Calu3 (cell line): ENCODE data around the gene LLGL2. TPM values are rescaled to one million over a fixed set of nuclear protein-coding genes. Genes with fewer than 3 reads are reported as not detected.

Experiments used
- BruUV-seq: library from RNA; stranded (reverse); fragments of 400-500 nt; replicated peaks from 2 replicates; lab custom pipeline; 2021; lab: Mats Ljungman, UMichigan
- CTCF ChIA-PET: fragments of 300-600 bp; sonication (Branson Sonifier 250); formaldehyde crosslinking; loops from one replicate; lab custom pipeline; 2022; ENCODE audit warnings: antibody characterized with exemption; lab: Charles Lee
- DNase-seq: peaks from one replicate; pipeline ENCODE4 v3.0.0; 2022
- H3K27ac Mint-ChIP-seq: one replicate; pipeline ENCODE4 v1.8.0; 2022; ENCODE audit warnings: mixed read lengths; ENCODE audit not compliant: unreplicated experiment
- H3K27me3 Mint-ChIP-seq: one replicate; pipeline ENCODE4 v1.8.0; 2022; ENCODE audit warnings: mixed read lengths; ENCODE audit not compliant: unreplicated experiment
- H3K36me3 Mint-ChIP-seq: one replicate; pipeline ENCODE4 v1.8.0; 2022; ENCODE audit warnings: mild to moderate bottlenecking, moderate library complexity, mixed read lengths; ENCODE audit not compliant: insufficient read depth, unreplicated experiment
- H3K4me1 Mint-ChIP-seq: one replicate; pipeline ENCODE4 v1.8.0; 2022; ENCODE audit warnings: mild to moderate bottlenecking, low read depth, mixed read lengths; ENCODE audit not compliant: unreplicated experiment
- H3K4me3 Mint-ChIP-seq: one replicate; pipeline ENCODE4 v1.8.0; 2022; ENCODE audit warnings: mild to moderate bottlenecking, low read depth, moderate library complexity, mixed read lengths; ENCODE audit not compliant: unreplicated experiment
- H3K9me3 Mint-ChIP-seq: one replicate; pipeline ENCODE4 v1.8.0; 2022; ENCODE audit warnings: low read depth, mixed read lengths; ENCODE audit not compliant: unreplicated experiment
- intact Hi-C: fragments of 100-400 bp; cut with micrococcal nuclease; formaldehyde crosslinking; loops from one replicate; pipeline ENCODE4 v1.10.0; 2022; ENCODE audit not compliant: unreplicated experiment
- total RNA-seq: library from RNA; stranded (reverse); gene quantifications from 2 replicates; pipeline ENCODE4 v1.2.3, GENCODE V29; 2022
- TF ChIP-seq, protein P1 (sequence below): fragments of 200-600 bp; IDR thresholded peaks from one replicate; pipeline ENCODE4 v1.8.0; 2022; ENCODE audit warnings: antibody characterized with exemption; ENCODE audit not compliant: unreplicated experiment

The LLGL2 gene
- total RNA-seq, 1 experiment from 2014 or later = 208 TPM

- DNase-seq = no peak
- H3K36me3 Mint-ChIP-seq = peaks cover 63% of the 10 kb centered on the region
- no TSS peak for BruUV-seq
- H3K9me3 Mint-ChIP-seq = no peaks in the 10 kb centered on the region
- H3K4me1 Mint-ChIP-seq = peaks cover 46% of the 10 kb centered on the region
- intact Hi-C loops = no loop called here
- CTCF ChIA-PET = no interaction called here
- no peak overlapping the region for H3K27ac Mint-ChIP-seq
- H3K4me3 Mint-ChIP-seq = no peak overlapping the region
- TF ChIP-seq, protein P1, sequence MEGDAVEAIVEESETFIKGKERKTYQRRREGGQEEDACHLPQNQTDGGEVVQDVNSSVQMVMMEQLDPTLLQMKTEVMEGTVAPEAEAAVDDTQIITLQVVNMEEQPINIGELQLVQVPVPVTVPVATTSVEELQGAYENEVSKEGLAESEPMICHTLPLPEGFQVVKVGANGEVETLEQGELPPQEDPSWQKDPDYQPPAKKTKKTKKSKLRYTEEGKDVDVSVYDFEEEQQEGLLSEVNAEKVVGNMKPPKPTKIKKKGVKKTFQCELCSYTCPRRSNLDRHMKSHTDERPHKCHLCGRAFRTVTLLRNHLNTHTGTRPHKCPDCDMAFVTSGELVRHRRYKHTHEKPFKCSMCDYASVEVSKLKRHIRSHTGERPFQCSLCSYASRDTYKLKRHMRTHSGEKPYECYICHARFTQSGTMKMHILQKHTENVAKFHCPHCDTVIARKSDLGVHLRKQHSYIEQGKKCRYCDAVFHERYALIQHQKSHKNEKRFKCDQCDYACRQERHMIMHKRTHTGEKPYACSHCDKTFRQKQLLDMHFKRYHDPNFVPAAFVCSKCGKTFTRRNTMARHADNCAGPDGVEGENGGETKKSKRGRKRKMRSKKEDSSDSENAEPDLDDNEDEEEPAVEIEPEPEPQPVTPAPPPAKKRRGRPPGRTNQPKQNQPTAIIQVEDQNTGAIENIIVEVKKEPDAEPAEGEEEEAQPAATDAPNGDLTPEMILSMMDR = no peak
- no peaks in the 10 kb centered on the region for H3K27me3 Mint-ChIP-seq
Observed at GRCh38 chr17:75540923-75541503, 15.5 kb downstream of the LLGL2 start.

GRCh38 chr17:75542229-75542628 lies 16.7 kb downstream of the LLGL2 start:
- Mint-ChIP-seq H3K27me3 (no peaks in the 10 kb centered on the region), H3K4me1 (peaks cover 52% of the 10 kb centered on the region), H3K36me3 (peaks cover 65% of the 10 kb centered on the region), H3K9me3 (no peaks in the 10 kb centered on the region), H3K4me3 (peak overlapping the region; percentile 35), H3K27ac (peak overlapping the region; percentile 45)
- TF ChIP-seq, protein P1 = no peak
- intact Hi-C loops = no loop called here
- CTCF ChIA-PET = interaction anchor here (0.8 to 1.4 kb wide), 3 partner anchors 16 to 59 kb away, joined by 3 to 8 read pairs (median 4); no protein-coding TSS in a partner anchor
- BruUV-seq = no TSS peak
- no peak for DNase-seq

DNA sequence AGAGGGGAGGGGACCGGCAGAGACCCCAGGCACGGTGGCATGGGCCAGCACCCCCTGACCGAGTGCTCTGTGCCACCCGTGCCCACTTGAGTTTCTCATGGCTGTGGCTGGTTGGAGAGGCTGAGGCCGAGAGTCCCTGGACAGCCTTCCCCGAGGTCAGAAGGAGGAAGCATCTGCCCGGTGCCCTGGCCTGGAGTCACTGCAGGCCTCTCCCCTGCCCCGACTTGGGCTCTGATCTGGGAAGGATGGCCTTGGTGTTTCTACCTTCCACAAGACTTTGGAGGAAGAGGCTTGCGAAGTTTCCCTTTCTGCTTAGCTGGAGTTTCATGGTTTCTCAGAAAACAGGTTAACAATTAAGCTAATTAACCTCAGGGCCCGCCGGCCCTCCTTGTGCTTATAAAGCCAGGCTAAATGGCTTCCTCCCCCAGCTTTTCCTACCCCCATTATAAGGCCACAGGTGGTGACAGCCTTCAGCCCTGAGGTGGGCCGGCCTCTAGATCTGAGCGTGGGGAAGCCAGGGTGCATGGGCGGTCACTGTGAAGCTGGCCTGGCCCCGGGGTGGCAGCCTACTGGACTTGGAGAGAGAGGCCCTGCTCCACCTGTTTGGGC lies 17.3 kb downstream of the LLGL2 start:
- Mint-ChIP-seq H3K27ac (peak overlapping the region; percentile 45), H3K27me3 (no peaks in the 10 kb centered on the region), H3K4me3 (peak overlapping the region; percentile 35), H3K4me1 (peaks cover 58% of the 10 kb centered on the region), H3K9me3 (no peaks in the 10 kb centered on the region), H3K36me3 (peaks cover 71% of the 10 kb centered on the region)
- no peak for DNase-seq
- TF ChIP-seq, protein P1 = no peak
- intact Hi-C loops = no loop called here
- CTCF ChIA-PET = interaction anchor here (0.8 to 1.4 kb wide), 3 partner anchors 16 to 59 kb away, joined by 3 to 8 read pairs (median 4); no protein-coding TSS in a partner anchor
- BruUV-seq = no TSS peak

DNA sequence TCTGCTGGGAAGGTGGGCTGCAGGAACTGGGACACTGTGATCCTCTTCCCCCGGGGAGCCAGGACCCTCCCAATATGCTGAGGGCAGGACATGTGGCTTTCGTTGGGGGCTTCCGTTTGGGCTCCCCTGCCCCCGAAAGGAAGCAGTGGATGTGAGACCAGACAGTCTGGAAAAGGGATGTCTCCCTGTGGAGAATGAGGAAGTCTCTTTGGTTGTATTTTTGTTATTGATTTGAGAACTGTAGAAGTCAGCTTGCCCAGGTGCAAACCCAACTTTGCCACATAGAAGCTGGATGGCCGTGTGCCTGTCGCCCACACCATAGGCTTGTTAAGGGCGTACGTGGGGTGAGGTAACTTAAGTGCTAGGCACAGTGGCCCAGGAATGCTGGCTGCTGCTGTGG lies 18.8 kb downstream of the LLGL2 start:
- no TSS peak for BruUV-seq
- intact Hi-C loops = no loop called here
- H3K36me3 Mint-ChIP-seq = peaks cover 71% of the 10 kb centered on the region
- H3K27me3 Mint-ChIP-seq = no peaks in the 10 kb centered on the region
- H3K27ac Mint-ChIP-seq = no peak overlapping the region
- no peak for DNase-seq
- TF ChIP-seq, protein P1 = no peak
- no peak overlapping the region for H3K4me3 Mint-ChIP-seq
- no peaks in the 10 kb centered on the region for H3K9me3 Mint-ChIP-seq
- peaks cover 61% of the 10 kb centered on the region for H3K4me1 Mint-ChIP-seq
- CTCF ChIA-PET = no interaction called here
